Spleen (tissue), 7 donors: Measurements from ENCODE around the gene CD48.

Experiments
- CTCF ChIP-seq, 11 experiments: fragments of 200-600 bp in 7 of 11; fragments of 450-650 bp in 4 of 11; sonication (generic) in 4 of 11; IDR thresholded peaks in 8 of 11; conservative IDR thresholded peaks in 3 of 11; 1 replicate in 7 of 11; 2 replicates in 4 of 11; pipeline versions ENCODE4 v1.4.0 to v1.8.0; 2016 to 2021; ENCODE audit warnings: antibody characterized with exemption in 11 of 11, inconsistent platforms in 4 of 11, mild to moderate bottlenecking in 1 of 11
- POLR2A ChIP-seq, 3 donors: fragments of 450-650 bp; IDR thresholded peaks; one replicate each; pipeline ENCODE4 v1.5.1; 2017; ENCODE audit warnings: antibody characterized with exemption in 3 of 3, mild to moderate bottlenecking in 1 of 3
- donor health status: DM: no; HTN: no; CAD: no; lungs with moderate emphysema.
- donor health status: DM: no; HTN: no; CAD: no.
- donor health status: DM: no; HTN: no; CAD: no.

GRCh38 chr1:160723332-160723731 lies 11.7 kb upstream of the CD48 start:
- no peak for TF ChIP-seq CTCF (IDR thresholded peaks at IDR 0.05 in 8 of 11, conservative IDR thresholded peaks at IDR 0.05 in 3 of 11)
- TF ChIP-seq POLR2A (IDR thresholded peaks at IDR 0.05), result no peak
